GM13976 (cell line): ENCODE measurements around the gene NEK9.
A peak's percentile ranks its signal among the peaks of the same experiment; 100 is the strongest.
"Not testable (repeated sequence)": the region's sequence is repeated elsewhere in the genome, so short reads cannot be mapped to it uniquely, and the experiment has no call there.

ENCODE experiments used
- DNase-seq: peaks from one replicate; pipeline ENCODE4 v3.0.0; 2012; ENCODE audit warnings: low spot score
- CTCF ChIP-seq: IDR thresholded peaks from 2 replicates; pipeline ENCODE4 v1.5.1; 2012; ENCODE audit warnings: borderline replicate concordance, mild to moderate bottlenecking; ENCODE audit not compliant: insufficient read depth; ENCODE audit errors: extremely low read depth, missing control alignments, control extremely low read depth
- in situ Hi-C: fragments of 300-500 bp; cut with MboI; formaldehyde crosslinking; loops from one replicate; pipeline ENCODE4 v1.12.0; 2022; ENCODE audit warnings: low sequenced_read_pairs, mixed read lengths, inconsistent platforms; ENCODE audit not compliant: unreplicated experiment

Gene NEK9

GRCh38 chr14:75128596-75128990, 1.7 kb upstream of the NEK9 start:
- in situ Hi-C loops: loop anchor here (25.0 kb wide), 1 partner anchor 359 kb away; no protein-coding TSS in a partner anchor
- TF ChIP-seq CTCF: no peak
- no peak for DNase-seq

- DNase-seq: no peak
- no peak for TF ChIP-seq CTCF
These were observed 1.2 kb upstream of the NEK9 start for GRCh38 chr14:75127903-75128595.

GRCh38 chr14:75127474-75127820, 599 bp upstream of the NEK9 start:
- DNase-seq: not testable (repeated sequence)
- in situ Hi-C loops: loop anchor here (25.0 kb wide), 1 partner anchor 360 kb away; no protein-coding TSS in a partner anchor

More at GRCh38 chr14:75127903-75128595, 1.2 kb upstream of the NEK9 start:
- in situ Hi-C loops: loop anchor here (25.0 kb wide), 1 partner anchor 359 kb away; no protein-coding TSS in a partner anchor

GRCh38 chr14:75126121-75126544, 715 bp downstream of the NEK9 start:
- TF ChIP-seq CTCF: no peak
- DNase-seq: peak; percentile 40
- in situ Hi-C loops: loop anchor here (25.0 kb wide), 1 partner anchor 361 kb away; no protein-coding TSS in a partner anchor

- no peak for DNase-seq
- no peak for TF ChIP-seq CTCF
- in situ Hi-C loops: loop anchor here (25.0 kb wide), 1 partner anchor 362 kb away; no protein-coding TSS in a partner anchor
These were observed 1.2 kb downstream of the NEK9 start for GRCh38 chr14:75125617-75126016.

- in situ Hi-C loops: no loop called here
- DNase-seq: no peak
- TF ChIP-seq CTCF: no peak
These were observed 2.9 kb downstream of the NEK9 start for GRCh38 chr14:75123991-75124390.

GRCh38 chr14:75121552-75121951, 5.3 kb downstream of the NEK9 start:
- in situ Hi-C loops: no loop called here
- DNase-seq: no peak
- TF ChIP-seq CTCF: no peak
